ENCODE measurements around the gene D2HGDH. TPM values are rescaled to one million over a fixed set of nuclear protein-coding genes. Genes with fewer than 3 reads are reported as not detected.

The D2HGDH gene
- total and polyA plus RNA-seq, 2 of the 13 experiments (the other 11 are each of a cell fraction or from before 2014, with no cell fraction given): 19.2 to 20.3 TPM

GRCh38 chr2:241759067-241759807, 24.8 kb downstream of the D2HGDH start:
- no peak overlapping the region for H2AFZ ChIP-seq (ENCODE audit: low read length)
- no peak overlapping the region for H3K27ac ChIP-seq (ENCODE audit: extremely low read length, insufficient read depth, low read length)
- ChIA-PET POLR2A (interaction anchor here (1.2 to 1.4 kb wide), 2 partner anchors 12 to 25 kb away, joined by 3 to 6 read pairs; partner anchors contain the start of gene D2HGDH), CTCF (ENCODE audit: low intra/inter-chr PET ratio, low total read pairs) (no interaction called here)
- in situ Hi-C loops (cut with HindIII; ENCODE audit: extremely low pct_ligation_motif_present, low pct_unique_long_range_greater_than_20kb): no loop called here
- H3K4me1 ChIP-seq (ENCODE audit: insufficient read depth, low read length): 0 out of 2 replicates have a peak, but pooled peaks cover 2% of the 10 kb centered on the region
- no peak for DNase-seq (ENCODE audit: low spot score)
- no peak for FAIRE-seq
- no peak for ATAC-seq
- no peak overlapping the region for H3K4me2 ChIP-seq (ENCODE audit: low read depth, low read length)
- TF ChIP-seq ATF5 (CRISPR knock-in tag; IDR thresholded peaks at IDR 0.05; ENCODE audit: low read depth): no peak
- TF ChIP-seq ZBTB8A (CRISPR knock-in tag; IDR thresholded peaks at IDR 0.05; ENCODE audit: borderline replicate concordance, low read depth): no peak
- no peak for TF ChIP-seq ZNF563 (CRISPR knock-in tag; IDR thresholded peaks at IDR 0.05)
- TF ChIP-seq FOSL1 (CRISPR knock-in tag; IDR thresholded peaks at IDR 0.05; ENCODE audit: borderline replicate concordance): no peak
- TF ChIP-seq ZKSCAN5 (CRISPR knock-in tag; IDR thresholded peaks at IDR 0.05): no peak
- TF ChIP-seq TAF15 (IDR thresholded peaks at IDR 0.05; ENCODE audit: low read depth, low read length, poor library complexity, severe bottlenecking): no peak
- peak; percentile 66 to 78 for TF ChIP-seq MAFK (conservative IDR thresholded peaks at IDR 0.05 in 1 of 2, IDR thresholded peaks at IDR 0.05 in 1 of 2; ENCODE audit: low read length in 2 of 2)
- TF ChIP-seq TFAP4 (IDR thresholded peaks at IDR 0.05; ENCODE audit: borderline replicate concordance, low read depth): no peak
- TF ChIP-seq ZNF33B (CRISPR knock-in tag; IDR thresholded peaks at IDR 0.05): no peak
- no peak for TF ChIP-seq FLYWCH1 (CRISPR knock-in tag; IDR thresholded peaks at IDR 0.05)
- TF ChIP-seq THYN1 (CRISPR knock-in tag; IDR thresholded peaks at IDR 0.05; ENCODE audit: borderline replicate concordance, low read depth): no peak
- peak; percentile 63 for TF ChIP-seq MAFF (IDR thresholded peaks at IDR 0.05; ENCODE audit: low read depth, low read length)
- no peak for TF ChIP-seq SMC3 (IDR thresholded peaks at IDR 0.05; ENCODE audit: low read length)
- TF ChIP-seq HIVEP1 (CRISPR knock-in tag; IDR thresholded peaks at IDR 0.05): no peak
- TF ChIP-seq TCF12 (IDR thresholded peaks at IDR 0.05): no peak
- no peak for TF ChIP-seq TCF12 (CRISPR knock-in tag; IDR thresholded peaks at IDR 0.05)
- no peak for TF ChIP-seq ZNF512B (CRISPR knock-in tag; IDR thresholded peaks at IDR 0.05; ENCODE audit: borderline replicate concordance)
- no peak overlapping the region for H3K4me3 ChIP-seq (replicated peaks in 1 of 3; ENCODE audit: insufficient read depth in 1 of 3, low read depth in 2 of 3, low read length in 3 of 3)
- H3K79me2 ChIP-seq (ENCODE audit: insufficient read depth, low read length): no peaks in the 10 kb centered on the region
- intact Hi-C loops (cut with micrococcal nuclease; ENCODE audit: unreplicated experiment): no loop called here
- no peak overlapping the region for H3K9ac ChIP-seq (ENCODE audit: insufficient read depth, low read depth, low read length)
- H4K20me1 ChIP-seq (ENCODE audit: insufficient read depth, low read length): no peaks in the 10 kb centered on the region
- peaks cover 5 to 6% of the 10 kb centered on the region in 2 experiments; a peak in 4 of 5 replicates for H3K36me3 ChIP-seq (replicated peaks in 1 of 2; ENCODE audit: control insufficient read depth in 1 of 2, insufficient read depth in 2 of 2, low read length in 2 of 2)
- H3K27me3 ChIP-seq (ENCODE audit: control insufficient read depth in 1 of 2, insufficient read depth in 2 of 2, low read length in 2 of 2): no peaks in the 10 kb centered on the region
- H3K9me3 ChIP-seq (ENCODE audit: low read length): no peaks in the 10 kb centered on the region
- BruUV-seq (replicated peaks): no TSS peak
- 95% methylated on average over 20 of the region's 20 CpGs for WGBS (ENCODE audit: low lambda C conversion rate)

Measured in HepG2 (cell line).